Stimulated activated CD4-positive, alpha-beta T cell treated with anti-CD3 and anti-CD28 coated beads, Interleukin-12 subunit alpha, Interleukin-12 subunit beta, amount 100 ng/mL, for 4 hours (primary cell): ENCODE results near the gene PITPNM3.

ENCODE experiments used
- DNase-seq: peaks from one replicate; pipeline ENCODE4 v3.0.0-alpha.2; 2020

Gene PITPNM3

DNA sequence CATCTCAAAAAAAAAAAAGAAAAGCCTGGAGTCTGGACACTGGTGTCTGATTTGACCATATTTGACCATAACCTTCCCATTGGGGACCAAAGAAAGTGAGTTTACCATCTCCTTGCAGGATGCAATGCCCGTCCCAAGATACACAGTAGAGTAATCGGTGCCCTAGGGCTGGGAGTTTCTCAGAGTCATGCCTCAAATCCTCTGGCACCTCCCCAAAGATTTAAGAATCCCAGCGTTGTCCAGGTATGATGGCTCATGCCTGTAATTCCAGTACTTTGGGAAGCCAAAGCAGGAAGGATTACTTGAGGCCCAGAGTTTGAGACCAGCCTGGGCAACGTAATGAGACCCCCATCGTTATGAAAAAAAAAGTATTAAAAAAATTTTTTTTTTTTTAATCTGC, 5.0 kb downstream of the PITPNM3 start:
- DNase-seq, result no peak

DNA sequence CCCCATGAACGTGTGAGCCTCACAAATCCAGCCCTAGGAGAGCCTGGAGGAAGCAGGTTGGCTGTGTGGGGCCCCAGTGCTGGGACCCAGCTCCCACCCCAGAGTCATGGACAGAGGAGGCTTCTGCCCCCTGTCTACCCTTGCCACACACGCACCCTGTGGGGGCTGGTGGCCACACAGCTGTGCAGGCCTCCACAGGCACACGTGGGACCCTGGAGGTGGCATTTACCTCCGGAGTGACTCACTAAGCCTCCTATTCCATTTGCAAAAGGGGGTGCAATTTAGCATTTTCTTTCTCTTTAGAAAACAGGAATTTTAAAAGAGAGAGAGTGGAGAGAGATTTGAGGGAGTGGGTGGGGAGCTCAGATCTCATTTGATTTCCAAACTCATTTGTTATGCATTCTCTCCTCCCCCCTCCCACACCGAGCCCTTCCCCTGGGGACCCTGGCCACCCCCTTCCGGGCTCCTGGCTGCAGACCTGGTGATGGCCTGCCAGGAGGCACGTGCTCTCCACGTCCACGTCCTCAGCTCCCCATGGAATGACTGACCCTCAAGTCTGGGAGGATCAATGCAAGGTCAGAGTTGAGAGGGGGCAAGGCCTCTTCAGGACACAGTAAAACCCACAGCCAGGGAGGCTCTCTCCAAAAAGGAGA, 6.8 kb downstream of the PITPNM3 start:
- DNase-seq, result no peak

- no peak for DNase-seq
Measured at GRCh38 chr17:6548578-6549330, 7.6 kb downstream of the PITPNM3 start.

DNA sequence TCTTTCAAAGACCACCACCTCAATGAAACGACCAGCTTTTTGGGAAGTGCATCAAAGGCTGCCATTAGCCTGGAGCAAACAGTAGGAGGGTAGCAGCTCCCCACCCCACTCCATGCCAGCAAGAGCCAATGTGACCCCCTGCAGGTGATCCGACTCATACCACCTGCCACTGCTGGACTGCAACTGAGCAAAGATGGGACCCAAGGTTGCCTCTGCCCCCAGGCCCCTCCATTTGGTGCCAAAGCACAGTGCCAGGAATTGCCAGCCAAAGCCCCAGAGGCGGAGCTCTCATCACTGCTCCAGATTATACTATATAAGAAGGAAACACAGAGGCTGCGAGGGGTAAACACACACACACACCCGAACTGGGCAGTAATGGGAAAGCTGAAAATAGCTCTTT, 8.3 kb downstream of the PITPNM3 start:
- DNase-seq, result no peak

- no peak for DNase-seq
Measured at GRCh38 chr17:6547336-6547735, 9.0 kb downstream of the PITPNM3 start.

- no peak for DNase-seq
Measured at GRCh38 chr17:6546069-6546718, 10.2 kb downstream of the PITPNM3 start.

DNA sequence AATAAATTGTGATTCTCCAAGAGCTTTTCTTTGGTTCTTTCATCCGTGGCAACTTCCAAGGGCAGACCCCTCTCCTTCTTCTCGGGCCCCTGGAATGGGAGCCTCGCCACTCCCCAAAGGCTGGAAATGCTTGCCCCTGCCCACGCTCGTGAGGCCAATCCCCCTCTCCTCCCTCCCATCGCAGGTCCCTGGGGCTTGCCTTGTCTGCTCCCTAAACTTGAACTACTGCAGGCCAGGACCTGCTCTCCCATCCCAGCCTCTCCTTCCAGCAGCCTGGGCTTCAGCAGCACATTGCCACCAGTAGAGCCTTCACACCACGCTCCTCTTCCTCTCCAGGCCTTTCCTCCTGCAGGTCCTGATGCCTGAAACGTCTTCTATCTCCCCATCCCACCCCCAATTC, 11.1 kb downstream of the PITPNM3 start:
- no peak for DNase-seq

DNA sequence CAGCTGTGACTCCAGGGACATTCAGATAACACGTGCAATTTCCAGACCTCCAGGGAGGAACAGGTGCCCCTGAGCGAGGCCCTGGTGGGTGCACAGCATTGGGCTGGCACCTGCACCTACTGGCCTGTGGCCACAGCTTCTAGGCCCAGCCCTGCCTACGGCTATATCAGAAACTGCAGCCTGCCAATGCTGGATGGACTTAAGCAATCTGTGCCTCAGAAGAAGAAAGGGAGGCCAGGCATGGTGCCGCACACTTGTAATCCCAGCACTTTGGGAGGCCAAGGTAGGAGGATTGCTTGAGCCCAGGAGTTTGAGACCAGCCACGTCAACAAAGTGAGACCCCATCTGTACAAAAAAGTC, 12.4 kb downstream of the PITPNM3 start:
- no peak for DNase-seq

DNA sequence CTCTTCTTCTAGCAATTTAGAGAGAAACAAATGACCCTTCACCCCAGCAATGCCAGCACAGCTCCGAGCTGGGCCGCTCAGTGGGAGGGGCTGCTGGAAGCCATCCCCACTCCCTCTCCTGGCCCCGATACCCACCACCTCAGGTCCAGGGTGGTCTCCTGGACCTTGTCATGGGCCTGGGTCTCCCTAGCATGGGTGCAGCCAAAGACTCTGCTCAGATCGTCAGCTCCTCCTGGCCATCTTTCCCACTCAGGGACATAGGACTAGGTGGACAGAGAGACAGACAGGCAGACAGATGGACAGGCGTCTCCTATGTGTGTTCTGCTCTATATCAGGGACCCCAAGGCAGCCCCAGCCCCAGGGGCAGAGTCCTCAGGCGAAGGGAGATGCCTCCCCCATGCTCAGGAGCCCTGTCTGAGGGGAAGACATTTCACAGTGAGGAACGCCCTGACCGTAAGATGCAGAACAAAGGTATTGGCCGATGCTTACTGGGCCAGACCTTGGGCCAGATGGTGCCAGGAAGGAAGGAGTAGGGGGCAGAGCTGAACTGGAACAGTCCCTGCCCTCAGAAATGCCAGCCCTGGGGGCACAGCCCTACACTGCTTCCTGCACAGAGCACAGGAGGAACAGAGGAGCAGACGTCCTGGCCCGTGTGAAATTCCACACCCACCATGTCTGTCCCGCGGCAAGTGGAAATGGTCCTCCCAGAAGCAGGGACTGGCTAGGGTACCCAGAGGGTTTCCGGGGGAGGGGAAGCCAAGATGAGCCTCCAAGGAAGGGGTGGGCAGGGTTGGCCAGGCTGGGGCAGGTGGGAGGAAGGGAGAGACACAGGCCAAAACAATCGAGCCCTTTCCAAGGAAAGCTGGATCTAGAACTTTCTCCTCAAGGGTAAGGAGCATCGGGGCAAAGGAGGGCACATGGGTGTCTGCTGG, 13.0 kb downstream of the PITPNM3 start:
- DNase-seq, result no peak

DNA sequence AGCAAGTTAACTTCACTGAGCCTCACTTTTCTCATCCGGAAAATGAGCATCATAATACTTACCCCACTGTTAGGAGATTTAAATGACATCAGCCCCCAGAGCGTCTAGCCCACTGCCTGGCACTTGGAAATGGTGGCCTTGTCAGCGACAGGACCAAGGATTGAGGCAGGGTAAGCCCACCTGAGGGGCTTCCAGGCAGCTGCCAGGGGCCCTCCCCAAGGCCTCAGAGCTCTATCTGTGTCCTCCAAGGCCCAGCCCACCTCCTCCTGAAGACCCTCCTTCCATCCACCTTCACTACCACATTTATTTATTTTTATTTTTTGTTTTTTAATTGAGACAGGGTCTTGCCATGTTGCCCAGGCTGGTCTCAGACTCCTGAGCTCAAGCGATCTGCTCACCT, 13.8 kb downstream of the PITPNM3 start:
- DNase-seq, result no peak

- no peak for DNase-seq
Measured at GRCh38 chr17:6541886-6542285, 14.5 kb downstream of the PITPNM3 start.

DNA sequence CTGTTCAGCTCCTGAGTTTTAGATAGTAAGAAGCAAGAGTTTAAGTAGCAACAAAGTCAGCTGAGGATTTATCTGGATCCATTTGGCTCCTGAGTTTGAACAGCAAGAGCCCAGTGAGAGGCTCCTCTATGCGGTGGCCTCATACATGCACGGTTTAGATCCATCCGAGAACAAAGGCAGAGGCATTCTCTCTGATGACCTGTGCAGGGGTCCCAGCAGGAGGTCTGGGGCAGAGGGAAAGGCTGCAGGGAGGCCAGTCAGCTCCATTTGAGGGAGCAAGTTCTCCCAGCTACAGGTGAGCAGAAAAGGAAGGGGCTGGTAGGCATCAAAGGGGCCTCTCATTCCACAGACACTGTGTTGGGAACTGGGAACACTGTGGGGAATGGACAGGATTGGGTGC, 16.5 kb downstream of the PITPNM3 start:
- DNase-seq, result no peak

DNA sequence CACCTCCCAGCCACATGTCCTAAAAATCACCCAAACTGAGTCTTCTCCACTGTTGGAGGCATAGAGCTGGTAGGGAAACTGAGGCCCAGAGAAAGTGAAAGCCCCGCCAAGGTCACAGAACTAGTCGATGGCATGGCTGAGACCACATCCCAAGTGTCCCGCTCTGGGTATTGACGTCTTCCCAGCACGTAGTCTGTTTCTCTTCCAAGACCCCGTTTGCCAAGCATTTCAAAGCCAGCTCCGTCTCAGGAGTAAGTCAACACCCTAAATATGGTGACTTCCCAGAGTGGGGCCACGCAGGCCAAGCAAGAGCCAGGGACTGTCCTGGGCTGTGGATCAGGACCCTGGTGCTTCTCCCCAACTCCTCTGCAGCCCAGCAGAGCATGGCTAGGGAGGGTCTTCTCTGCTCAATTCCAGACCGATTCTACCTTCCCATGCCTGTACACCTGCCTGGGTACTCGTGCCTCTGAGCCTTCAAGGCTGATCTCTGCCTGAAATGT, 19.7 kb downstream of the PITPNM3 start:
- no peak for DNase-seq

GRCh38 chr17:6536053-6536452, 20.3 kb downstream of the PITPNM3 start:
- no peak for DNase-seq

- no peak for DNase-seq
Measured at GRCh38 chr17:6534846-6535514, 21.4 kb downstream of the PITPNM3 start.

- DNase-seq, result no peak
Measured at GRCh38 chr17:6532441-6532885, 23.9 kb downstream of the PITPNM3 start.

DNA sequence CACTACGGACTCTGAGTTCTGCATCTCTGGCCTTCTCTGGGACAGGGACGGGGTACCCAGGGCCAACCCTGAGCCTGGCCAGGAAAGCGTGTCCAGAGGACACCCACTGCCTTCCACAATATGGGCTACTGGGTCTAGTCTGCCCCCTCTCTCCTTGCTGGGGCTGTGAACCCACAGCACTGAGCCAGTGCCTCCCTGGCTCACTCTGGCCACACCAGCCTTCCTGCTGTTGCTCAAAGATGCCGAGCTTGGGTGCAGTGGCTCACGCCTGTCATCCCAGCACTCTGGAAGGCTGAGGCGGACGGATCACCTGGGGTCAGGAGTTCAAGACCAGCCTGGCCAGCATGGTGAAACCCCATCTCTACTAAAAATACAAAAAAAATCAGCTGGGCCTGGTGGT, 24.8 kb downstream of the PITPNM3 start:
- no peak for DNase-seq

DNA sequence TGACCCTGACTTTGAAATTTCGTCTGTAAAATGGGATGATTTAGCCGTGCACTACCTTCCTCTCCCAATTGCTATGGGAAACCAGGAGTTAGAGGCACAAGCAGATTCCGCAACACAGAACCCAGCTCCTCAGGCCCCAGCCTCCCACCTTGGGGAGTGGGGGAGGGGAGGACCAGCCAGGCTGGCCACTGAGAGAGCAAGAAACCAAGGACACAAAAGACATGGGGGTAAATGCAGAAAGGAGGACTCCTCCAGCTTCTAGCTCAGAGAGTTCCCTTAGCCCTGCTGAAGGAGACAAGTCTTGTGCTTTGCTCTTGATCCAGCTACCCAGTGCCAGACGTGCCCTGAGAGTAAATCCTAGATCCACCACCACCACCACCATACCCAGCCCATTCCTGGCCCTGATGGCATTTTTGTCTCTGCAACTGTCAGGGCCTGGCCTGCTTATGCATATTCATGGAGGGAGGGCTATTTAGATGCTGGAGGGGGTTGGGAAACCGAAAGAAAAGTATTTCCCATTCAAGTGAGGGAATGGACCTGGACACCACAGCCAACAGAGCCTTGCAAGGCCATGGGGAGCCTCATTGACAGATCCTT, 25.9 kb downstream of the PITPNM3 start:
- no peak for DNase-seq

DNA sequence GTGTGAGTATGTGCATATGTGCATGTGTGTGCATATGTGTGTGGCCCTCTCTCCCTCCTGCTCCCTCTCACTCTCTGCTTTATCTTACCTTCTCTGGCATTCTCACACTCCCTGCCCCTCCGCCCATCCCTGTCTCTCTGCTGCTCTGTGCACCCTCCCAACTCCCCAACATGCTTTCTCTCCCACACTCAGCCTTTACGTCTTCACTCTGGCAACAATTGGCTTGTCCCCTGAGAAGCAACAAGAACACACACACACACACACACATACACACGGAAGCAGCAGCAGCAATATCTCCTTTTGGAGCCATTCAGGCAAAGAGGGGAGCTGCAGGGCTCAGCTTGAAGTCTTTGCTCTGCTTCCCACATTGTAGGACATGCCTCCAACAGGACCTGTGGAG, 27.8 kb downstream of the PITPNM3 start:
- DNase-seq, result no peak

DNA sequence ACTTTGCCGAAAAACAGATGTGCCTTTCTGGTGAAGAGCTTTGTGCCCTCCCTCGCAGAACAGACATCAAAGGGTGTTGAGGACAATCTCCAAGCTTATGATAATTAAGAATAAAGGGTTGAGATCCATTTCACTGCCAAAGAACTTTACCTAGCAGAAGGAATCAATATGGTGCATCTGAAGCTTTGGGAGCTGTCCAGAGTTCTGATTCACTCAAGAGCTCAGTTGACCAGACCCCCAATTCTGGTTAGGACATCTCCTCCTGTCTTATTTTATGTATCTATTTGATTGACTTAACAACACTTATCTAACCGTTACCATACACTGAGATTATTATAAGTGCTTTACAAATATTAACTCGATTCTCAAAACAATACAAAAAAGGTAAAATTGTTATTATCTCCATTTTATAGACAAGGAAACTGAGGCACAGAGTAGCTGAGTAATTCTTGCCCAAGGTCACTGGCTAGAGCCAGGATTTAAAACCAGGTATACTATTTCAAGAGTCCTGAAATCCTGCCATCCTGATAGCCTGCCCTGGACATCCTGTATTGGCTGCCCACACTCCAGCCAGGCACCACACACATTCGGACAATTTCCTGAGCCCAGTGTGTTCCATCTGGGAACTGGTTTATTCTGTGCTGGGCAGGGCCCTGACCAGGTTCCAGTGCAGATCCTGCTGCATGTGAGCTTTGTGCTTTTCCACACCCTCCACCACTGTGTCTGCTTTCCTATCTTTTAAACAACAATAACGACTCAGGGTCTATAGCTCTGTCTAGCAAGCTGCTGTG, 29.8 kb downstream of the PITPNM3 start:
- no peak for DNase-seq

DNA sequence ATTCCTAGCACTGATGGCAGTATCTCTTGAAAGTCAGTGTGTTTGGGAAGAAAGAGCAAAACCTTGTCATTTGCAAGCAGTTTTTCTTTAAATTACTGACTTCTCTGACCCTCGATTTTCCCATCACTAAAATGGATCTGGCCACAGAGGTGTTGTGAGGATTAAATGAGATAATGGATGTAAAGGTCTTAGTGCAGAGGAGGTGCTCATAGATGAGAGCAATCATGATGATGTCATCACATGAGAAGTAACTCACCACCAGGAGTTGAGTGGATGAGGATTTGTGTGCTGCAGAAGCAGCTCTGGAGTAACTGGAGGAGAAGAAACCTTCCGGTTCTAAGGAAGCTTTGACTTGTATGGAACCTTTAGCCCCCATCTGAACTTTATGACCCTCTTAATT, 30.6 kb downstream of the PITPNM3 start:
- DNase-seq, result no peak
